ENCODE results near the gene ELK3. TPM values are rescaled to one million over a fixed set of nuclear protein-coding genes. Genes with fewer than 3 reads are reported as not detected.

Gene ELK3
- total RNA-seq (2022; extraction: Qiagen RNA extraction; ENCODE audit: low read depth) = 41.0 to 75.7 TPM (median 68.2 TPM) in 5 replicates

GRCh38 chr12:96193725-96194575 lies at the start of gene ELK3:
Gene ELK3, plus strand, starts transcription at chr12:96194375.

Other genes with a start within 250 kb of the ELK3 start
- gene HAL, start 198.0 kb upstream of the ELK3 start, total RNA-seq (2022; extraction: Qiagen RNA extraction; ENCODE audit: low read depth) = 0.21 to 0.43 TPM (median 0.38 TPM) in 5 replicates
- 93.7 to 123 TPM (median 102 TPM) in 5 replicates for gene LTA4H, start 158.8 kb upstream of the ELK3 start, total RNA-seq (2022; extraction: Qiagen RNA extraction; ENCODE audit: low read depth)
- gene CDK17, start 206.1 kb downstream of the ELK3 start, total RNA-seq (2022; extraction: Qiagen RNA extraction; ENCODE audit: low read depth) = 10.0 to 16.9 TPM (median 12.8 TPM) in 5 replicates